GM11168 (cell line): ENCODE measurements around the gene ZNF768.

Experiments used
- in situ Hi-C: fragments of 300-500 bp; cut with MboI; formaldehyde crosslinking; loops from one replicate; pipeline ENCODE4 v1.12.0; 2022; ENCODE audit warnings: low sequenced_read_pairs; ENCODE audit not compliant: unreplicated experiment

Gene ZNF768

GRCh38 chr16:30526137-30526822, at the start of gene ZNF768:
ZNF768 (minus strand) TSS chr16:30526566; CDS start chr16:30526413, 153 bp downstream.
- in situ Hi-C loops: no loop called here

GRCh38 chr16:30574678-30575077, 48.3 kb upstream of the ZNF768 start:
- in situ Hi-C loops: no loop called here

- in situ Hi-C loops: no loop called here
Measured at GRCh38 chr16:30571445-30572322, 45.3 kb upstream of the ZNF768 start, which contains the start of gene ZNF688. ZNF688 (minus strand) TSS chr16:30571714; CDS start chr16:30571629, 85 bp downstream.

GRCh38 chr16:30570636-30571444, 44.5 kb upstream of the ZNF768 start:
- in situ Hi-C loops: no loop called here

- in situ Hi-C loops: no loop called here
Measured at GRCh38 chr16:30569746-30570635, 43.6 kb upstream of the ZNF768 start.

GRCh38 chr16:30569281-30569680, 42.9 kb upstream of the ZNF768 start:
- in situ Hi-C loops: no loop called here

- in situ Hi-C loops: no loop called here
Measured at GRCh38 chr16:30567991-30568638, 41.7 kb upstream of the ZNF768 start.

- in situ Hi-C loops: no loop called here
Measured at GRCh38 chr16:30567160-30567990, 41.0 kb upstream of the ZNF768 start.

GRCh38 chr16:30566531-30566930, 40.2 kb upstream of the ZNF768 start:
- in situ Hi-C loops: no loop called here

GRCh38 chr16:30565984-30566383, 39.6 kb upstream of the ZNF768 start:
- in situ Hi-C loops: no loop called here

GRCh38 chr16:30565526-30565925, 39.2 kb upstream of the ZNF768 start:
- in situ Hi-C loops: no loop called here

GRCh38 chr16:30562021-30562420, 35.7 kb upstream of the ZNF768 start:
- in situ Hi-C loops: no loop called here

- in situ Hi-C loops: no loop called here
Measured at GRCh38 chr16:30561089-30561816, 34.9 kb upstream of the ZNF768 start.

GRCh38 chr16:30559690-30560089, 33.3 kb upstream of the ZNF768 start:
- in situ Hi-C loops: no loop called here

GRCh38 chr16:30558789-30559377, 32.5 kb upstream of the ZNF768 start:
- in situ Hi-C loops: no loop called here

- in situ Hi-C loops: no loop called here
Measured at GRCh38 chr16:30557957-30558788, 31.8 kb upstream of the ZNF768 start, which contains the start of gene ZNF764. ZNF764 (minus strand) TSS chr16:30558374; CDS start chr16:30558182, 192 bp downstream.

GRCh38 chr16:30557707-30557956, 31.3 kb upstream of the ZNF768 start:
- in situ Hi-C loops: no loop called here
